GM18508 (cell line): ENCODE results near the gene FNTB.

Experiments
- ATAC-seq: cut with Tn5 transposase; IDR thresholded peaks from one replicate; pipeline ENCODE4 v1.9.1; 2021; ENCODE audit warnings: moderate number of reproducible peaks; ENCODE audit not compliant: insufficient read depth, unreplicated experiment

FNTB gene, protein sequence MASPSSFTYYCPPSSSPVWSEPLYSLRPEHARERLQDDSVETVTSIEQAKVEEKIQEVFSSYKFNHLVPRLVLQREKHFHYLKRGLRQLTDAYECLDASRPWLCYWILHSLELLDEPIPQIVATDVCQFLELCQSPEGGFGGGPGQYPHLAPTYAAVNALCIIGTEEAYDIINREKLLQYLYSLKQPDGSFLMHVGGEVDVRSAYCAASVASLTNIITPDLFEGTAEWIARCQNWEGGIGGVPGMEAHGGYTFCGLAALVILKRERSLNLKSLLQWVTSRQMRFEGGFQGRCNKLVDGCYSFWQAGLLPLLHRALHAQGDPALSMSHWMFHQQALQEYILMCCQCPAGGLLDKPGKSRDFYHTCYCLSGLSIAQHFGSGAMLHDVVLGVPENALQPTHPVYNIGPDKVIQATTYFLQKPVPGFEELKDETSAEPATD

DNA sequence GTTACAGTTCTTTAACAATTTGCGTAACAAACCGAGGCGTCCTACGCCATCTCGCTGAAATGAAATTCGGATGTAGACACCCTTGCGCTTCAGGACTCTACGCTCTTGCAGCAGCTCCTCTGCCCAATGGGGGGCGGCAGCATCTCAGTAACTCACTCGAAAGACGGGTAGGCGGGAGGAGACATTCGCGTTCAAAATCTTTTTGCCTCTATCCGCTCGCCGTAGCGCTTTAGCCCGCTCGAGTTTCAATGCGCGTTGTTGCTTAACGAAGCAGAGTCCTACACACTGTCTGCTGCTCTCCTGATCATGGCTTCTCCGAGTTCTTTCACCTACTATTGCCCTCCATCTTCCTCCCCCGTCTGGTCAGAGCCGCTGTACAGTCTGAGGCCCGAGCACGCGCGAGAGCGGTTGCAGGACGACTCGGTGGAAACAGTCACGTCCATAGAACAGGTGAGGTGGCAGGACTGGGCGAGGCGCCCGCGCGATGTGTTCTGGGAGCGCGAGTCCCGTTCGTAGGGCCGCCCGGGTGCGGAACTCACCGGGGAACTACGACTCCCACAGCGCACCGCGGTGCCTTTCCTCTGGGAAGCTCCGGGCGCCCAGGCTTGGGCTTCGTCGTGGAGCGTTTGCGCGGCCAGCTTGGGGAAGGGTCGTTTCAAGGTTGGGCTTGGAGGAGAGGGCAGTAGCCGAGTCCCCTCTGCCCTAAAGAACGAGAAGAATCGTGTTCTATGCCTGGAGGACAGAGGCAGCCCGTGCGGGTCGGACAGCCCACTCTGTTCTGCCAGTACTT lies at the start of gene FNTB:
TSS of gene FNTB (plus strand) at position 248 of the 790 bp plus-strand sequence. CDS start at position 307, 59 bp downstream.
- peak; percentile 76 for ATAC-seq

DNA sequence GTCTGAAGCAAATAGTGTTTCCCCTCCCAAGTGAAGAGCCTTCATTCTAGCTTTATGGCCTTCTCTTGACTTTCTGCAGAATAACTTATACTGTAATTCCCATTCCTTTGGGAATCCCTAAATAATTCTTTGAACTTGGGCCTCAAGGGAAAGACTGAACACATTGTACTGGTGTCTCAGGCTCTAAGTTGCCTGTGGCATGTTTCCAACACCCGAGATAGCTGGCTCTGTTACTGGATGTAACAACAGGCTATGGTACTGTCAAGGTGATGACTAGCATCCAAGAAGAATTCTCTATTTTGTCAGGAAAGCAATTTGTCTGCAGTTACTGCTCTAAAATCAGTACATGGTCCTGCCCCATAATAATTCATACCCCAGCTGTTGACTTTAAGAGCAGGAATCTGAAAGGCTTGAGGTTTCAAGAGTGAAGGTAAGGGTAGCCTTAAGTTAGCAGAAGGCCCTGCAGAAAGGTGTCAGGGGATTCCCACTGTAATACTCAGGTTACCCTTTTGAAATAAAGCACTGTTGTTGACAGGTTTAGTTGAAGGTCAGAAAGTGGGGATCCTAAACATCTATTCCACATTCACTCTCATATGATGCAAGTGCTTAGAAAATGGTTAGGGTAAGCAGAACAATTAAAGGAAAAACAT lies 49.4 kb upstream of the FNTB start:
- ATAC-seq: no peak

DNA sequence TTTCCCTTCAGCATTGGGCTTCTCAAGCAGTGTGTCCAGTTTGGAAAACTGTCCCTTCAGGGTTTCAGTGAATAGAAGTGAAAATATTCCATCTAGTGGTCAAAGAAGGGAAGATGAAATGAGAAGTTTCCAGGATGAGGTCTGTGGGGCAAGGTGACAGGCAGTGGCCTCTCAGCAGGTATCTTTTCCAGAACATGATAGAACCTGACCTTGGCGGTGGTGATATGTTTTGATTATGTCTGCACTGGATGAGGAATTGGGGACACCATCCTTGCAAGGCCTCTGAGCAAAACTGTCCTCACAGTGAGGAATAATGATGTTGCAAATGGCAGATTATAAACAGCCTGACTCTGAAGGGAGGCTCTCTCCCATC lies 48.9 kb upstream of the FNTB start:
- ATAC-seq: no peak

DNA sequence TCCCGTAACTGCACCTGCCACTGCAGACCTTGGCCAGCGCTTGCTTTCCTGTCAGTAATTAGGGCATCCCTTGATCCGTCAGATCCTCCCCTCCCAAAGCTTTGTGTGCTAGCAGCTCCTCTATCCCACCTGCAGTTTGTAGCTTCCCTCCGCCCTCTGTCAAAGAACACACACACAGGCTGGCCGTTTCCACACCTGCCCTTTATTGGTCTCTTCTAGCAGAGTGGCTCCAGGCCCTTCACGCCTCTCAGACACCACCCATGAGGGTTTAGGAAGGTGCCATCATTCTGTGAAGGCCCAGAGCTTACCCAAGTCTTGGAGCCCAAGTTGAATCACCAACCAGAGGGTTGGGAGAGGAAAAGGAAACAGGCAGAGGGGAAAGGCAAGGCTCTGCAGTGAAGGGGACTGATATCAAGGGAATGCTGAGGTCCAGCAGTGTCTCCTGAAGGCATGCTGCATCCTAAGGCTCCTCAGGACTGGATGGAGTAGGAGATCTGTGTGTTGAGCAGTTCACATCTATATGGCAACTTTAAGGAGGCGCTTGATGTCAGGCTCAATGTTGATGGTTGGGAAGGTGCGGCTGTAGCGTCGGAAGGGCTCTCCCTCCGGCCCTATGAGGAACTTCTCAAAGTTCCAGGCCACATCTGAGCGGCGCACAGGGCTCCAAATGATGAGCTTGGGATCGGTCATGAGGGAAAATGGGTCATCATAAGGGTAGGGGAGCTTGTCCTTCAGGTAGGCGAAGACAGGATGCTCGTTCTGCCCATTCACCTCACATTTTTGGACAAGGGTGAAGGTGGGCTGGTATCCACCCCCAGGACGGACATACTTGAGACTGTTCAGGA lies 47.5 kb upstream of the FNTB start:
- no peak for ATAC-seq

DNA sequence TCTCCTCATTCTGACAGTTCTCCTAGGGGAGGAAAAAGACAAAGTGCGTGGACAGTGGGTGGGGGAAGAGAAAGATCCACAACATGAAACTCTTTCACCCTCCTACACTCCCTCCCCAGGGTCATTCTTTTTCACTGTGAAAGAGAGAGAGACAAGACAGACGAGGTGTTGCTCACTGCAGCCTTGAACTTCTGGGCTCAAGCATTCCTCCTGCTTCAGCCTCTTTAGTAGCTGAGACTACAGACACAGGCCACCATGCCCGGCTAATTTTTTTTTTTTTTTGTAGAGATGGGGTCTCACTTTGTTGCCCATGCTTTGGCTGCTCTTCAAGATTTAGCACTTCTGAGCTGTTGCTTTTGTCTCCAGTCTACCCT lies 46.9 kb upstream of the FNTB start:
- no peak for ATAC-seq

DNA sequence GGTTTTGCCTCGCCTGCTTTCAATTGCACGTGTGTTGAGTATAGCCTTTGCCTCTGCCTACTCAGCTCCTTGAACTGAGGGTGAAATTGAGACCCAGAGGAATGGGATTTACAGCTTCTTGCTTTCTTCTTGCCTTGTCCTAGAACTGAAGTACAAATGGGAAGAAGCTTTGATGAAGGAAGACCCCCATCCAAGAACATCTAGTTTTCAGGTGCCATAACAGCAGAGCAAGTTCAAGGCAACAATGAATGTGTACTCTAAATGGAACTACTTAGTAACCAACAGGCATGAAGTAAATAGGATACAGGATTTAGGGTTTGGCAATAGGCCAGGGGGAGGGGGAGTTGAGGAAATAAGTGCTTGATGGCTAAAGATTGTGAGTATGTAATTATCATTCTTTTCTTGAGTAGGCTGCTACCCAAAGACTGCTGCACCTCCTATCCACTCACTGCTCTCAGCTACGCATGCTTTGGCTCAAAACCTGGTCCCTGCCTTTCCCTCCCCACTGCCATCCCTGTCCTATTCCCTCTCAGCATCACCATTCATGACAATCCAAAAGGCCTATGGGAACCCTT lies 46.3 kb upstream of the FNTB start:
- ATAC-seq: no peak

DNA sequence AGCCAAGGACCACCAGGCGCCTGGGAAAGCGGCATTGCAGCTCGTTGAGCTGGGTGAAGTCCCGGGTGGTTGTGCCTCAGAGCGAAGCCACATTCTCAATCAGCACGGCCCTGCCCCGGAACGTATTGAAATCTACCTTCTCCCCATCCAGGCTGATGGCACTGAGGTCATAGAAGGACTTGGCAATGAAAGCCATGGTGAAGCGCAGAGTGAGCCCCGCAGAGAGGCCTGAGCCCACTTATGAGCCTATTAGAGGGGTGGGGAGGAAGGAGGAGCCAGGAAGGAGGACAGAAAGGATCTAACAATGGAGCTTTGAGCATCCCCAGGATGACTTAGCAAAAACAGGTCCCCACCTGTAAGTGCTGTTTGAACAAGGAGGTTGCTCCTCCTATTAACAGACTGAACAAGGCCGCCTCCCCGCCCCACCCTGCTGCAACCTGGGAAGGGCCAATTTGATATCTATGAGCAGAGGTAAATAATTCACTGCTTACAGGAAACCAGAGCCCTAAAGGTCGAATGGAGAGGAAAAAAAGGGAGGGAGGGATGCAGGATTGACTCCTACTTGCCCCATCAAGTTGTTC lies 44.1 kb upstream of the FNTB start, which contains the start of gene GPX2:
TSS of gene GPX2 (minus strand) at position 215 of the 581 bp plus-strand sequence. CDS start at position 196, 19 bp downstream.
- no peak for ATAC-seq

DNA sequence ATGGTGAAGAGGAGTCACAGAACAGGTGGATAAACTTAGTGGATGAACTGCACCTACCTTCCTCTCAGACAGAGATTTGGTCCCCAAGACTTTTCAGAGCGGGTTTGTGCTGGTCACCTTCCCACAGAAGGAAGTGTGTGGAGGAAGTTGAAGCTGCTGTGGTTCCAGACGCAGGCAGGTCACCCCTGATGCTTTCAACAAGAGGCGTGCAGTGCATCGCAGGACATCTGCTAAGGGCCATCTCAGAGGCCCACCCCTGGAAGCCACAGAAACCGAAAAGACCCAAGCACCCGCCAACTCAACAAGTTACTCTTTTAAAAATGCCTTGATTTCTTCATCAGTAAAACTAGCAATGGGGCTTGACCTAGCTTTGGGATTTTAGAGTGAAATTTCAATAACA lies 43.1 kb upstream of the FNTB start:
- no peak for ATAC-seq

DNA sequence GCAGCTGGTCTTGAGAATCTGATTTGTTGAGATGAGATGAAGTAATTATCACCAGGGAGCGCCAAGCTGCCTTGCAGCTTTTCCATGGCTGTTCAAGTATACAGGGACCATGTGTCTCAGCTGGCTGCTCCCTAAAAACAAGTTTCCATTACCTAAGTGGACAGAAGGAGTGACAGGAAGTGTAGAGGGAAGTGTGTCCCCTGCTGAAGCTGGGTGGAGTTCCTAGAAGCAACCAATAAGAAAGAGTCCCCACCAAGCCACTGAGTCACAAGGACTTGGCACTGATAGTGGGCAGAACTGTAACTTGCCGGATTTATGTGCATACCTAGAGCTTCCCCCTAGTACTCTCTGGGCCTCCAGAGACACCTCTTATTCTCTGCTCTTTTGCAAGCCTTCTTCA lies 42.7 kb upstream of the FNTB start:
- no peak for ATAC-seq

DNA sequence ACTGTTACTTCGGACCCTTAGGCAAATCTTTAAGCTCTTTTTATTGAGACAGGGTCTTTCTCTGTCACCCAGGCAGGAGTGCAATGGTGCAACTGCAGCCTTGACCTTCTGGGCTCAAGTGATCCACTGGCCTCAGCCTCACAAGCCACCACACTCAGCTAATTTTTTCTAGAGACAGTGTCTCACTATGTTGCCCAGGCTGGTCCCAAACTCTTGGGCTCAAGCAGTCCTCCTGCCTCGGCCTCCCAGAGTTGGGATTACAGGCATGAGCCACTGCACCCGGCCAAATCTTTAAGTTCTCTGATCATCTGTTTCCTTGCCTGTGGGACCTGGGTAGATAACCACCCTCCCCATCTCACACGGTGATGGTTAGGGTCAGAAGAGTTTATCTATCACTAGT lies 41.8 kb upstream of the FNTB start:
- ATAC-seq: no peak

DNA sequence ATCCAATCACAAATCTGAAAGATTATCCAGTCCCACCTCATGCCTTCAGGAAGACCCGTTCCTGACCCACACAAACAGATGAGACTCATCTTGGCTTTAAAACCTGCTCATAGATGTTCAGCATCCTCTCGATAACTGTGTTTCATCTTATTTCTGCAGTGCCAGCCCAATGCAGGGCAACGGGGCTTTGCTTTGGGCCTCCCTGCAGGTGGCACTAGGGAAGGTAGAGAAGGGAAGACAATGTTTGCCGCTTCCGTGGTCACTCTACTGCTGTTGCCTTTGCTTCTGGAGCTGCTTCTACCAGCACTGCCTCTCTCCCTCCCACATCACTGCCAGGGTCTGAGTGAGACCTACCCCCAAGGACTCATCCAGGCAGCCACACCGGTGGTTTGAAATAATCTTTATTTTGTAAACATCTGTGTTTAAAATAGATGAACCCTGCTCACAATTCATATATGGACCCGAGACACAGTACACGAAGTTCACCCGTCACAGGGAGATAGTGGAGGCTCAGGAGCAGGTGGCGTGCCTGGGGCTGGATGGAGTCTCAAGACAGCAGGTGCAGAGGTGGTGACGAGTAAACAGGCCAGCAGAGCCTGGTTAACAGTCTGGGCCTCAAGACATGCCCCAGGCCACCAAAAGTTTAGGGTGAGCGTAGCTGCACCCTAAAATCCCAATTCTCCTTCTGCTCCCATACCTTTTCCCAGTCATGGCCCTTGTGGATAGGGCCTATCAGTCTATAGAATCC lies 41.1 kb upstream of the FNTB start:
- no peak for ATAC-seq

DNA sequence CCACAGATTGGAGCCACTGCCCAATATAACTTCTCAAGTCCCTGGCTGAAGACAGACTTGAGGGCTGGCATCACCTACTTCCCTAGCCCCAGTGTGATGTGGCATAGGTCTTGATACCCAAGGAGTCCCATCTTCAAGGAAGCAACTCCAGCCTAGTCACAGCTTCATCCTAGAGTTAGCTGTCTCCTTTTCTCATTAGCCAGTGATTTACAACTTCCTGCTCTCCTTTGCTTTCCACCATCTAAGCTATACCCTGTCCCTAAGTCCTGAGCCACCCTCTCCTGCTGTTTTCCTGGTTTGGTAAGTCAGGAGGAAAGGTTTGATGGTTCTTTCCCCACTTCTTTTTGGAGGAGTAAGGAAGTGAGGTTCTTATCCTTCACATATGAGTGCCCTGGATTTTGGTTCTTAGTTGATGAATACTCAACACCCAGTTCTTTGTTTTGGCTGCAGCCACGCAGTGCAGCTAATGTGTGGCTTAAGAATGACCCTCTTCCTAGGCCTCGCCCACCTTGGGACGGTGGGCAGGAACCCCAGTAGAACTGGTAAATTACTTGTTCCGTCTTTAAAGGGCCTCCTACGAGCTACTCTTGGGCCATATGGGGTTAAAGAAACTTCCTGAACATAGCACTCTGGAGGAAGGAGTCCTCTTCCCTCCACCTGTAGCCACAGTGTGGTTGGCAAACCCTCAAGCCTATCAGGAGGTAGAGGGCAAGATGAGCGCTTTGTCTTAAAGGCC lies 40.2 kb upstream of the FNTB start:
- no peak for ATAC-seq

DNA sequence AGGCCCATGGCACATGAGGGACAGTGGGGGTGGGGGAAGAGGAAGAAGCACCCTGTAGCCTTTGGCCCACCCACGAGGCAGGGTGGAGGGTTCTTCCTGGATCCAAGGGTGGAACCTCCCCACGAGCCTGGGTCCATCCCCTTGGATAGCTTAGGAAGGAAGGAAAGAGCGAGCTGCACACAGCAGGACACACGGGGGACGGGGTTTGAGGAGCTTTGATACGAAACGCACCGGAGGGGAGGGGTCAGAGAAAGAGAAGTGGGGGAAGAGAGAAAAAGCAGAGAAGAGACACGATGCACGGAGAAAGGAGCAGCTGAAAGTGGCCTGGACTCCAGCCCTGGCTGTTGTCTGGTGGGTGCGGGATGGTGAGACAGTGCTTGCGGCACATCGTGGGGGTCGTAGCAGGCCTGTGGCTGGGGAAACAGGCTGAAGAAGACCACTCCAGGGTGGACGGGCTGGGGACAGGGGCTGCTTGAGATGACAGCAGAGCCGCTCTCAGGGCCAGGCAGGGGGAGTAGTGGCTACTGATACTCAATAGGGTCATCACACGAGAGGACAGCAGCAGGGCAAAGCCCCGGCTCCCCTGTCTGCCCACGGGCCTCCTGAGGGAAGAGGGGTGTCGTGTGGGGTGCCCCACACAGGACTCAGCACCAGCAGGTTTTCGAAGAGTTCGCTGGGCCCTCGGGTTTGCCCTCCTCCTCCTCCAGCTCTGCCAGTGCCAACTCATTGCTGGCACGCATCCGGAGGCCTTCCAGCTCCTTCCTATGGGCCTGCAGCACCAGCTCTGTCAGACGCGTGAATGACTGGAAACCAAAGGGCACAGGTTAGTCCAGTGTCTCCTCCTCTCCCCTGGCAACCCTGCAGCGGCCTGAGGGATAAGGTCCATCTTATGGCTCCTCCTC lies 38.7 kb upstream of the FNTB start:
- no peak for ATAC-seq

DNA sequence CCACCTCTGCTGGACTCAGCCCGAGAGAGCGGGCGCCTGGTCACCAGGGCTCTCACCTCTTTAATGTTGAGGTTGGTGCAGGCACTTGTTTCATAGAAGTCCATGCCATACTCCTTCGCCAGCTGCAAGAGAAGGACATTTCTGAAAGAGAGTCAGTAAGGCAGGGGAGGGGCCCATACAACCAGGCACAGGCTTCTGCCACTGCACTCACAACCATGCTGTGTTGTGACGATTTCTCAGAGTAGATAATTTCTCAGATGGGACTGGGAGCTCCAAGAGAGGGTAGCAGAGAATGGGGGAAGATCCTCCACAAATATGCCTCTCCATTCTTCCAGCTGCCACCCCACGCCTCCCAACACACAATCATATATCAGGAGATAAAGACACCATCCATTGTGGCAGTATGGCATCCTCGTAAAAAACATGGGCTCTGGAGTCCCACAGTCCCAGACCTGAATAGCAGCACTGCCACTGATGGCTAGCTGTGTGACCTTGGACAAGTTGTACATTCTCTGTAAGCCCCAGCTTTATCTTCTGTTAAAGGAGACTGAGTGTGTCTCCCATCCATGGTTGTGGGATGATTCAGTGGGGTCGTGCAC lies 38.0 kb upstream of the FNTB start:
- no peak for ATAC-seq

DNA sequence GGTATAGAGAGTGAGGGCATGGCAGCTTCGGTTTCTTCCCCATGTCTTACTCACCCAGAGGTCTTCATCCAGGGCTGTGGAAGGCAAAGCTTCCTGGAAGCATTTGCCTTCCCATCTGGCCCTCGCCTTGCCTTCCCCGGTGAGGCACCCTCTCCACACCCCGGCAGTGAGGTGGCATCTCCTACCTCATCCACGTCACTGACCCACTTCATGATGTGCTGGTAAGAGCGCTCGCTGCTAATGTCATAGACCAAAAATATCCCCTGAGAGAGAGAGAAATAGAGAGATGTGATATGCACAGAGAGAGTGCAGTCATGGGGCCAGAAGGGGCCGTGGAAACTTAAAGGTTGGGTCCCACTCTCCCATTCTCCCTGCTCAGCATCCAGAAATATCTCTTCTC lies 35.8 kb upstream of the FNTB start:
- ATAC-seq: no peak

DNA sequence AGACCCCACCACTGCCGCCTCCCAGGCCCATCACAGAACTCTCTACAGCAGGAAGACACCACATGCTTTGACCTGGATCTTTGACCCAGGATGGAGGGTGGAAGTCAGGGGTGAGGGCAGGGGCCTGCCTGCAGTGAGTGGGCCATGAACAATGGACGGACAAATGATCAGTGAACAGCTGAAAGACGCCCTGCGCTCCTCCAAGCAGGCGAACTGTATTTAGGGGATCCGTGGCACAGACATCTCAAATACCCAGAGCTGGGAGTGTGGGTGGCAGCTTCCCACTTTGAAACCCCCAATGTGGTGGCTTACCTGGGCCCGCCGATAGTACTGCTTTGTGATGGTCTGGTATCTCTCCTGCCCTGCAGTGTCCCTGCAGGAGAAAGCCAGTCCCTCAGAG lies 35.4 kb upstream of the FNTB start:
- no peak for ATAC-seq

DNA sequence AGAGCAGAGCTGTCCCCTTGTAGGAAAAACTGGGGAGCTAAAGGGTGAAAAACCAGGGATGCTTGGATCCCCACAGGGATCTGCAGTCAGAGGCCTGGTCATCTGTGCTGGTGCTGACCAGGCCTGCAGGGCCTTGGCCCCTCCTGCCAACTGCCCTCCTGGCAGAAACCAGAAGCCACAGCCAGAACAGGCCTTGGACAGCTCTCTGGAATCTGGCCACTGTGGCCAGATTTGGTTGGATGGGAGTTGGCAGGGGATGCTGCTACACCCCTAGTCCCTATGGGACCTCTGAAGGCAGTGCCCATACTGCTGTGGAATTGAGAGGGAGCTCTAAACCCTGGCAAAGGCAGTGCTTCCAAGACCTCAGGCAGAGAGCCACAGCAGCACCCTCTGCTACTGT lies 35.0 kb upstream of the FNTB start:
- ATAC-seq: no peak
